DMS 273 (cell line): Measurements from ENCODE around the gene TPRG1L.
A peak's percentile ranks its signal among the peaks of the same experiment; 100 is the strongest.

ENCODE experiments used
- DNase-seq: peaks from one replicate; lab custom pipeline; 2025; ENCODE audit not compliant: unreplicated experiment; lab: John Stamatoyannopoulos, UW

Gene TPRG1L

DNA sequence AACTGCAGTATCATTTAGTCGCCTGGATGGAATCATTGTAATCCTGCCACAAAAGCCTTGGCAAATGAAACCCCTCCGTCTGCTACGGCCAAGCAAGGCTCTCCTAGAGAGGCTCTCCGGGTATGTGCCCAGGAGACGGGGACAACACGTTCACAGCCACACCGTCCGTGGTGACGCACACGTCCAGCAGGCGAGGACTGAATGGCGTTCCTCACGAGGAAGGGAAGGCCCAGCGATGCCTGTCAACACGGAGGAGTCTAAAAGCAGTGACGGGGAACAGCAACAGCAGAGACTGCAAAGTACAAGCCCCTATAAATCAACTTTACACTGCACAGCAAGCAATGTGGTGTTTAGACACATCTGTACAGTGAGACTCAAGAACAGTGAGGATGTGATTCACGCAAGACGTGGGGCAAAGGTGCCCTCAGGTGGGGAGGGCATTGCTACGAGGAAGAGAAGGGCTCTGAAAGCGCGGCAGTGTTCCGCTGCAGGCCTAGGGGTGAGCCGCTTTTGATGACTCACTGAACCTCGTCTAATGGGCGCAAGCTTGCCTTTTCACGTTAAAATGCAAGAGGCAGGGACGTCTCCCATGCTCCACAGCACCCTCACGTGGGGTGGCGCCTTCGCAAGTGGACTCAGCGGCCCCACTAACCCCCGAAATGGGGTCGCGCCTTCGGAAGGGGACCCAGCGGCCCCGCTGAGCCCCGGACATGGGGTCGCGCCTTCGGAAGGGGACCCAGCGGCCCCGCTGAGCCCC, 18.3 kb downstream of the TPRG1L start:
- no peak for DNase-seq

DNA sequence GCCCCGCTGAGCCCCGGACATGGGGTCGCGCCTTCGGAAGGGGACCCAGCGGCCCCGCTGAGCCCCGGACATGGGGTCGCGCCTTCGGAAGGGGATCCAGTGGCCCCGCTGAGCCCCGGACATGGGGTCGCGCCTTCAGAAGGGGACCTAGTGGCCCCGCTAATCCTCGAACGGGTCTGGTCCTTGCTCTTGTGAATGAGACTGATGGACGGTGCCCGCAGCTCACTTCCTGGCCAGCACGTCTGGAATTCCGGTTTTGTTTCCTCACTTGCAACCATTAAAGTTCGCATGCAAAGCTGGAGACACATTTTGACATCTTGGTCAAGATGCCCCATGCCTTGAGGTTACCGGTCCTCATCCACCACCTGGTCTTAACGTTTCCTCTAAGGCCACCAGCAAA, 19.5 kb downstream of the TPRG1L start:
- DNase-seq = no peak

- DNase-seq = no peak
Measured at GRCh38 chr1:3645247-3645646, 20.4 kb downstream of the TPRG1L start.

DNA sequence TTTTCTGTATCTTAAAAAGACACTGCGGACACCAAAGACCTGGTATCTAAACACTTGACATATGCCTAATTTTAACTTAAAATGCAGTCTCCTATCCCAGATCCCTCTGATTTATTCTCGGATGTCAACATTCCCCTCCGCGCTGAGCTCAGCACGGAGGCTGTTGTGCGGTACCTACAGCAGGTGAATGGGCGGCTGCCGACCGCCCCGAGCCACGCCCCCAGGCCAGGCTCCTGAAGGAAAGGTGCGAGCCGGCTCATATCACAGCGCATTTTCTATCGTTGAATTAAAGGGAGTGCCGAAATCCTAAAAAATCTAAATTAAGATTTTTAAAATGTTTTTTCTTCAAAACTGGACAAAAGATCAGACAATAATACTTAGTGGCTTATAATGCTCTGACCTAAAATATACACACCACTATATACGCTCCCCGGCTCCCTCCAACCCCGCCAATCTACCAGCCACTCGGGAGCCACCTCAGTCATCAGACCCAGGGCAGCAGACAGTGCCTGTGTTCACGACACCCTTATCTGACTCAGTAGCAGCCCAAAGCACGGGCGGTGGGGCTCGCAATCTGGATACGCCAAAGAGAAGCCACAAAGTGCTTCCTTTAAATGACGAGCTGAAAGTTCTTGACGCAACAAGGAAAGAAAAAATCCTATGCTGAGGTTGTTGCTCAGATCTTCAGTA, 21.0 kb downstream of the TPRG1L start:
- DNase-seq = no peak

DNA sequence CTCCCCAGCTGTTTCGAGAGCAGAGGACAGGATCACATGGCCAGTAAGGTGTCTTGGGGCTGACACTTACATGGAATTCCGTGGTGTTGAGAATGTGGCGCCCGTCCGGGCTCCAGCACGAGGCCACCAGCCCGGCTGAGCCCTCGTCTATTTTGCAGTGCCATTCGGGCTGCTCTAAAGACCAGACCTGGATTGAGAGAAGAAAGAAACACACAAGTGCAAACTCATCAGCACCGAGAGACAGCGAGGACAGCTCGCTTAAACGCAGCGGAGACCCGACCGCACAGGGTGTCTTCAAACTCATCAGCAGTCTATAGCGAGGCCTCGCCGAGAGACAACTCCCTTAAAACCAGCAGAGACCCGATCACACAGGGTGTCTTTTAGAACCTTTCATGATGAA, 21.8 kb downstream of the TPRG1L start:
- DNase-seq = no peak

DNA sequence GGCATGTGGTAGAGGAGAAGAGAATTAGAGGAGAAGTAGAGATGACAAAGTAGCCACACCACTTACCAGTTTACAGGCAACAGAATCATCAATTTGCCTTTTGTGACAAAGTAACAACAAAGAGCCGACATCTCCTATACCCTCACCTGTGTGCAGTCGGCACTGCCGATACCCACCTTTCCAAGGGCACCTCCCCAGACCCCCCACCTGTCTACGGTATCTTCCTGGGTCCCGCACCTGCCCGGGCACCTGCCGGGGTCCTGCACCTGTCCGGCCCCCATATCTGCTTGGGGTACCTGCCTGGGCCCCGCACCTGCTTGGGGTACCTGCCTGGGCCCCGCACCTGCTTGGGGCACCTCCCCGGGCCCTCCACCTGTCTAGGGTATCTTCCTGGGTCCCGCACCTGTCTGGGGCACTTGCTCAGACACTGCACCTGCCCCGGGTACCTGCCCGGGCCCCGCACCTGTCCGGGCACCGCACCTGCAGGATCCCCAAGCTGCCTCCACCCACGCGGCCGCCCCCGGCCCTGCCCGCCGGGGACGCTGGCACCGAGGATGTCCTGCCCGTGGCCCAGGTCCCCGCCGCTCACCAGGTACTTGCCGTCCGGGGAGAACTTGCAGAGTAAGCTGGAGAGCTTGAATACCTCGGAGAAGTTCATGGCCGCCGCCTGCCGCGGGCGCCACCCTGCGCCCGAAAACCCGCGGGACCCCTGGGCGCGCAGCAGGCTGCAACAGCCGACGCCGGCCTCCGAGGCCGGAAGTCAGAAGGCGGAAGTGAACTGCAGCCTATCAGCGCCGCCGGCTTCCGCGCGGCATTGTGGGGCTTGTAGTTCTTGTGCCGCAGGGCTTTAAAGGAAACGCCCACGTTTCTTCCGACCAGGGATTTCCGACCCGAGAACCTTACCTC, 24.8 kb downstream of the TPRG1L start, which contains the start of gene WRAP73:
TSS of gene WRAP73 (minus strand) at position 762 of the 906 bp plus-strand sequence. CDS start at position 658, 104 bp downstream.
- DNase-seq = peak; percentile 97

DNA sequence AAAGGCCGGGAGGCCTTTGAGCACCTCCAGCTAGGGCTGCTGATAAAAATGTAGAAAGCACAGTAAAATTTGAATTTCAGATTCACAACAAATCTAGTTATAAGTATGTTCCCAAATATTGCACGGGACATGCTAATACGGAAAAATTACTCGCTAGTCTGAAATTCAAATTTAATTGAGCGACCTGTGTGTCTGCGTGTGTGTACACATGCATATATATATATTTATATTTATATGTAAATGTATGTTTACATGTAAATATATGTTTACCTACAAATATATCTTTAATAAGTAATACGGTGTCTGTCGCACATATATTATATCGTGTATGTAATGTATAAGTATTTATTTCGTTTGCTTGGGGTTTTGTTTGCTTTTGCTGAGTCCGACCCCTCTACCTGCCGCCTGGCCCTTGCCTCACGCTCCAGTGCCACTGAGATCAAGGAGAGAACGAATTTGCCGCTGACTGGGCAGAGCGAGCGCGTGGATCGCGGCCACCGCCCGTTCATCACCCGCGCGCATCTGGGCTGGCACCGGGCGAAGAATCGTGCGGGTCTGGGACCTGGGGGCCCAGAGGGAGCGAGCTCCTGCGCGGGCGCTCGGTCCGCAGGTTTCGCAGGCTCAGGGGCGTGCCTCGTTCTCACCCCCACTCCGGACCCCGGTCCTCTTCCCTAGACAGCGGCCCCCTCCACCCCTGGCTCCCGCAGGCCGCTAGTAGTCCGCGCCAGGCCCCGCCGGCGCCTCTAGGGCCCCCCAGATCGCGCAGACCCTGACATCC, 25.6 kb downstream of the TPRG1L start:
- no peak for DNase-seq

GRCh38 chr1:3651026-3651929, 26.5 kb downstream of the TPRG1L start:
- no peak for DNase-seq

GRCh38 chr1:3651930-3652547, 27.2 kb downstream of the TPRG1L start, which contains the start of gene TP73:
TP73 (plus strand) TSS chr1:3652516; CDS start chr1:3682366, 29,850 bp downstream.
- peak; percentile 89 for DNase-seq

DNA sequence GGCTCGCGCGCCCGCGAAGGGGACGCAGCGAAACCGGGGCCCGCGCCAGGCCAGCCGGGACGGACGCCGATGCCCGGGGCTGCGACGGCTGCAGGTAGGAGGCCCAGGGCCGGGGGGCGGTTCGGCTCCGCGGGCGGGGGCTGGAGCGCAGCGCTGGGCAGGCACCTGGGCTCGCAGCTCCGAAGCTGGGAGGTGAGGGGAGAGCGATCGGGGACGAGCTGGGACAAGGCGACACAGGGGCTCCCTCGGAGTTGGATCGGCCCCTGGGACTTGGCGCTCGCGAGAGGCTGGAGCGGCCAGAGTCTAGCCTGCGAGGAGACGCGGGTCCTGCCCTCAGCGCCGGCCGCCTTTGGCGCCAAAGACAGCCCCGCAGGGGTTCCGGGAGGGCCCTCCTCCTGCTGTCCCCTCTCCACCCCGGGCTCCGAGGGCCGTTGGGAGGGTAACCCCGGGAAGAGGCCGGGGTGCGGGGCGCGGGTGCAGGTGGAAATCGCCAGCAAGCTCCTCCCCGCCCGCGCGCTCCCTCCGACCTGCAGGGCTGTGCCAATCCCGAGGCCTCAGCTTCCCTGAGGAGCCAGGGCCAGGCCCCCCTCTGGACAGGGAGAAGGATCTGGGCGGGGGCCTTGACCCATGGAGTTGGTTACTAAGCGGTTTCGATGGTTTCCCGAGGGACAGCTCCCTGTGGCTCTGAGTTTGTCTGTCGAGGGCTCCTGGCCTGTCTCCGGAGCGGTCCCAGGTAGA, 27.9 kb downstream of the TPRG1L start:
- peak; percentile 69 for DNase-seq

GRCh38 chr1:3653286-3653618, 28.4 kb downstream of the TPRG1L start:
- DNase-seq = peak; percentile 66

DNA sequence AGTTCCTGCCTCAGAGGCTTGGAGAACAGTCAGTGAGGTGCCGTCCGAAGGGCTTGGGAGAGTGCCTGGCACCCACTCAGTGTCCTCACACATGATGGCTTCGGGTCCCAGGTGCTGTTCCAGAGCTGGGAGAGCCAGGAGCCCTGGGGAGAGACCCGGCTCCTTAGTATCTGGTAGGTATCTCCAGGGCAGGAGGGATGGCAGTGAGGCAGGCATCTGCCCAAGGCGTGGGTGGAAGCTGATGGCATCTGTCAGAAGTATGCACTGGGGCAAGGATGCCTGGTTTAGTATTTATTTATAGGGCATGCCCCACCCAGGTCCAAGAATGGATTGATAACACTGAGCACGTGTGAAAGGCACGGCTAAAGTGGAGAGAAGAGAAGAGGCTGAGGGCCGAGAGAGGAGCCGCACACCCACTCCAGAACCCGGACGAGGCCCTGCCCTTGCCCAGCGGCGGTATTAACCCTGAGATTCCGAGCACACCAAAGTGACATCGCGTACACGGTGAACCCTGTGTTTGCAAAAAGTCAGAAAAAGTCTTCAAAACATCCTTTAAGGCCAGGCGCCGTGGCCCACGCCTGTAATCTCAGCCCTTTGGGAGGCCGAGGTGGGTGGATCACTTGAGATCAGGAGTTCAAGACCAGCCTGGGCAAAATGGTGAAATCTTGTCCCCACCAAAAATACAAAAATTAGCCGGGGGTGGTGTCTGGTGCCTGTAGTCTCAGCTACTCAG, 29.9 kb downstream of the TPRG1L start:
- peak; percentile 44 for DNase-seq

DNA sequence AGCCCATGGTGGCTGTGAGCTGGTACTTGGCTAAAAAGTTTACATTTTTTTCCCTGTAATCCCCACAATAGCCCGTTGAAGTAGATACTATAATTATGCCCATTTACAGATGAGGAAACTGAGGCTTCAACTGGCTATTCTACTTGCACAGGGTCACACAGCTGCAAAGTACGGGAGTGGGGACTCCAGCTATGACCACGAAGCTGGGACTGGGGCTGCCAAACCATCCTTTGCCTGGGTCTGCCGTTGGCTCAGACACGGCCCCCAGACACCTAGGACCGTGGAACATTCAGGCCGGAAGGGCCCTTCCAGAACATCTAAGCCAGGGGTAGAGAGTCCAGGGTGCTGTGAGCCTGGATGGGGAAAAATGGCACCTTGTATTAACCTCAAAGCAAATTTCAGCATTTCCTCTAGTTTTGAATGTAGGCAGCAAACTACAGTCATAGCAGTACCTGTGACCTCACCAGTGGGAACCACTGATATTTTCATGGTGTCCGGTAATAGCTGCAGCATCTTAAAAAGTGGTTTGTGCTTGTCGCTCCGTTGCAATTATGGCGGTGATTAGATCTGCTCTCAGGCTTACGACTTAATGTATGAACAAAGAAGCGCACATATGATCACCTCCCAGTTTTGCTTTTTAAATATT, 31.8 kb downstream of the TPRG1L start:
- no peak for DNase-seq

DNA sequence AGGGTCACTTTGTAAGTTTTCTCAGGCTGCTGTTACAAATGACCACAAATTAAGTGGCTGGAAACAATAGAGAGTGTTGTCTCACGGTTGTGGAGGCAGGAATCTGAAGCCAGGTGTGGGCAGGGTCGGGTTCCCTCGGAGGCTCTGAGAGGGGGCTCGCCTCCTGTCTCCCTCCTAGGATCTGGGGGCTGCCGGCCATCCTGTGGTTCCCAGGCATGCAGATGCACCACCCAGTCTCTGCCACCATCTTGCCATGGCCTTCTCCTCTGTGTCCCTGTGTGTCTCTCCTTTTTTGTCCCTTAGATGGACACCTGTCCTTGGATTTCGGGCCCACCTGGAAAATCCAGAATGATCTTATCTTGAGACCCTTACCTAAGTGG, 32.3 kb downstream of the TPRG1L start:
- no peak for DNase-seq

GRCh38 chr1:3657578-3658230, 32.9 kb downstream of the TPRG1L start:
- DNase-seq = no peak

DNA sequence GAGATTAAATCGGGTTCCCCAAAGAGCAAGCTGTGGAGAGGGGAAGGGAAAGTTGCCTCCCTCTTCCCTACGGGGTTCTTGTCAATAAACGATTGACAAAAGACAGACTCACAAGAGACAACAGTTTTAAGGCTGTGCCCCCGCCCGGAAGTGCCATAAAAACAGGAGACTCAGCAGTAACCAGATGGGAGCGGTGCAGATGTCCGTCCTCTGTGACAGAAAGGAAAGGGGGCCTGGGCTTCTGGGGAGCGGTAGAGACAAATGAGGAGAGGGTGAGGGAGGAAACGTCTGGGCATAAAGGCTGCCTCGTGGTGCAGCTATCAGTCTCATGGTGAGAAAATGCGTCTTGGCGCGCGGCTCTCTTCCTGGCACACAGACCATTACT, 33.4 kb downstream of the TPRG1L start:
- no peak for DNase-seq

DNA sequence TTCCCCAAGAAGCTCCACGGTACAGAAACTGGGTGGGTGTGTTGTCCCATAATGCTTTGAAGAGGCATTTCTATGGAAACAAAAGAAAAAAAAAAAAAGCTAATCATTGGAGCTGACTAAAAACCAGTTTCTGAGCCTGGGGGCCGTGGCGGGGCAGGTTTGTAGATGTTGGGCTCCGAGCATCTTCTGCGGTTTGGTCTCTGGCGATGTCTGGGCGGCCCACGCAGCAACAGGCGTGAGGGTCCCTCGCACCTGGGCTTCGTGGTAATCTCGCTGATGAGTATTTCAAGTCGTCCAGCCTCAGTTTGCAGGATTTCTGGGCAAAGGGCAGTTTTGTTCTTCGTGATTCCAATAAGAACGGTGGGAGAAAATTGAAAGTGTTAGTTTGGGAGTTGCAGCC, 34.3 kb downstream of the TPRG1L start:
- DNase-seq = no peak
